Measurements from ENCODE around the gene TRAPPC10.

GRCh38 chr21:43974791-43975468 lies 37.2 kb upstream of the TRAPPC10 start:
- TF ChIP-seq POLR2A (IDR thresholded peaks at IDR 0.05; ENCODE audit: borderline replicate concordance, extremely low read depth, insufficient read depth, insufficient read length) (no peak), POLR2AphosphoS5 (IDR thresholded peaks at IDR 0.05; ENCODE audit: low read depth, low read length) (no peak), ZNF274 (IDR thresholded peaks at IDR 0.05; ENCODE audit: low read depth, low read length) (no peak)
